H1 (cell line): ENCODE data around the gene CD28. TPM values are rescaled to one million over a fixed set of nuclear protein-coding genes. Genes with fewer than 3 reads are reported as not detected.

Experiments used
- CTCF ChIA-PET: fragments of 300-600 bp; sonication (Branson Sonifier 250); formaldehyde crosslinking; loops from one replicate; lab custom pipeline; 2021; ENCODE audit not compliant: partially characterized antibody; lab: Charles Lee
- POLR2A ChIA-PET: fragments of 300-600 bp; sonication (Branson Sonifier 250); formaldehyde crosslinking; loops from one replicate; lab custom pipeline; 2021; ENCODE audit warnings: inconsistent platforms; ENCODE audit not compliant: partially characterized antibody; lab: Charles Lee
- DNase-seq, 2 experiments: peaks; one replicate each; pipeline versions ENCODE4 v3.0.0 to v3.0.0-alpha.2; 2010 to 2022; ENCODE audit warnings: low spot score in 2 of 2, low read depth in 1 of 2, mixed read lengths in 1 of 2
- FAIRE-seq: peaks from 2 replicates; lab custom pipeline; 2011; peaks lifted over from hg19 to GRCh38; lab: Jason Lieb, UNC
- H2AFZ ChIP-seq: 2 replicates; pipeline ENCODE4 v1.8.1; 2012; ENCODE audit warnings: low read length, inconsistent platforms
- H2AK5ac ChIP-seq: 2 replicates; pipeline ENCODE4 v1.6.1; 2013; ENCODE audit warnings: low read depth, low read length
- H2BK120ac ChIP-seq: replicated peaks from 2 replicates; pipeline ENCODE3; 2013; ENCODE audit warnings: low read depth, low read length, inconsistent platforms
- H2BK12ac ChIP-seq: 2 replicates; pipeline ENCODE4 v1.6.1; 2013; ENCODE audit warnings: low read depth, low read length
- H2BK15ac ChIP-seq: 2 replicates; pipeline ENCODE4 v1.6.1; 2013; ENCODE audit warnings: low read length
- H2BK20ac ChIP-seq: 2 replicates; pipeline ENCODE4 v1.6.1; 2013; ENCODE audit warnings: low read length
- H2BK5ac ChIP-seq: 2 replicates; pipeline ENCODE4 v1.6.1; 2013; ENCODE audit warnings: low read depth, low read length
- H3K14ac ChIP-seq: 2 replicates; pipeline ENCODE4 v1.6.1; 2013; ENCODE audit warnings: inconsistent platforms; ENCODE audit not compliant: insufficient read length
- H3K18ac ChIP-seq: 2 replicates; pipeline ENCODE4 v1.6.1; 2013; ENCODE audit warnings: low read length; ENCODE audit errors: extremely low read depth
- H3K23ac ChIP-seq: 2 replicates; pipeline ENCODE4 v1.6.1; 2013; ENCODE audit warnings: inconsistent platforms; ENCODE audit not compliant: insufficient read length
- H3K23me2 ChIP-seq: 2 replicates; pipeline ENCODE4 v1.6.1; 2013; ENCODE audit warnings: low read depth, low read length
- H3K27ac ChIP-seq: 2 replicates; pipeline ENCODE4 v1.6.1; 2011; ENCODE audit warnings: low read depth, low read length, inconsistent platforms
- H3K27me3 ChIP-seq, 4 experiments: replicated peaks in 1 of 4; 1 replicate in 1 of 4; 2 replicates in 3 of 4; pipeline versions ENCODE4 v1.6.1 to v1.8.1; 2011 to 2013; ENCODE audit warnings: low read length in 3 of 4, mild to moderate bottlenecking in 3 of 4, inconsistent platforms in 2 of 4, mixed read lengths in 2 of 4, moderate library complexity in 1 of 4; ENCODE audit not compliant: control insufficient read depth in 3 of 4, insufficient read depth in 3 of 4; ENCODE audit errors: extremely low read depth in 1 of 4
- H3K36me3 ChIP-seq, 4 experiments: 2 replicates each; pipeline versions ENCODE4 v1.6.1 to v1.8.1; 2011 to 2013; ENCODE audit warnings: mild to moderate bottlenecking in 4 of 4, low read length in 3 of 4, moderate library complexity in 2 of 4, control low read depth in 1 of 4, inconsistent platforms in 1 of 4; ENCODE audit not compliant: insufficient read depth in 4 of 4, control insufficient read depth in 2 of 4
- H3K4ac ChIP-seq: replicated peaks from 2 replicates; pipeline ENCODE3; 2013; ENCODE audit warnings: low read length, low read depth, mixed read lengths, inconsistent platforms; ENCODE audit not compliant: insufficient read length
- H3K4me1 ChIP-seq, 4 experiments: replicated peaks in 1 of 4; 1 replicate in 1 of 4; 2 replicates in 3 of 4; pipeline versions ENCODE4 v1.6.1 to v1.8.1; 2011 to 2013; ENCODE audit warnings: low read length in 3 of 4, inconsistent platforms in 2 of 4, mixed read lengths in 1 of 4; ENCODE audit not compliant: insufficient read depth in 4 of 4, control insufficient read depth in 3 of 4
- H3K4me2 ChIP-seq, 2 experiments: 2 replicates each; pipeline versions ENCODE4 v1.6.1 to v1.8.1; 2011 to 2013; ENCODE audit warnings: low read depth in 2 of 2, low read length in 2 of 2, control low read depth in 1 of 2, inconsistent platforms in 1 of 2, mild to moderate bottlenecking in 1 of 2; ENCODE audit not compliant: insufficient read depth in 1 of 2
- H3K4me3 ChIP-seq, 4 experiments: fragments of 200-600, 300-600 bp in 1 of 4; sonication (generic), shearing (Covaris generic), sonication (Bioruptor Twin) in 1 of 4; 2 replicates each; pipeline versions ENCODE4 v1.5.1 to v1.8.1; 2011 to 2016; ENCODE audit warnings: low read length in 4 of 4, low read depth in 3 of 4, control low read depth in 2 of 4, inconsistent platforms in 2 of 4, mild to moderate bottlenecking in 2 of 4, mixed read lengths in 1 of 4, moderate library complexity in 1 of 4; ENCODE audit not compliant: insufficient read depth in 2 of 4; ENCODE audit errors: extremely low read depth in 1 of 4
- H3K56ac ChIP-seq: replicated peaks from 2 replicates; pipeline ENCODE3; 2013; ENCODE audit warnings: low read depth, mild to moderate bottlenecking, mixed read lengths, low read length, inconsistent platforms; ENCODE audit not compliant: insufficient read length
- H3K79me1 ChIP-seq: 2 replicates; pipeline ENCODE4 v1.6.1; 2013; ENCODE audit warnings: low read depth, low read length, control low read depth
- H3K79me2 ChIP-seq, 2 experiments: 2 replicates each; pipeline versions ENCODE4 v1.6.1 to v1.8.1; 2012 to 2013; ENCODE audit warnings: low read length in 2 of 2, mild to moderate bottlenecking in 2 of 2, inconsistent platforms in 1 of 2; ENCODE audit not compliant: insufficient read depth in 2 of 2, control insufficient read depth in 1 of 2
- H3K9ac ChIP-seq, 4 experiments: replicated peaks in 1 of 4; 1 replicate in 1 of 4; 2 replicates in 3 of 4; pipeline versions ENCODE4 v1.6.1 to v1.8.1; 2011 to 2013; ENCODE audit warnings: low read depth in 3 of 4, low read length in 3 of 4, control low read depth in 2 of 4, mild to moderate bottlenecking in 2 of 4, moderate library complexity in 2 of 4, inconsistent platforms in 1 of 4; ENCODE audit errors: extremely low read depth in 1 of 4
- H3K9me3 ChIP-seq, 2 experiments: 2 replicates each; pipeline versions ENCODE4 v1.6.1 to v1.8.1; 2012 to 2013; ENCODE audit warnings: mild to moderate bottlenecking in 2 of 2, moderate library complexity in 2 of 2, control low read depth in 1 of 2, inconsistent platforms in 1 of 2, low read depth in 1 of 2, low read length in 1 of 2, mixed read lengths in 1 of 2; ENCODE audit not compliant: insufficient read depth in 2 of 2
- H4K20me1 ChIP-seq, 2 experiments: replicated peaks in 1 of 2; 2 replicates each; pipeline versions ENCODE3 to v1.8.1; 2011 to 2013; ENCODE audit warnings: inconsistent platforms in 2 of 2, low read length in 2 of 2, mild to moderate bottlenecking in 1 of 2; ENCODE audit not compliant: insufficient read depth in 2 of 2, control insufficient read depth in 1 of 2
- H4K5ac ChIP-seq: 2 replicates; pipeline ENCODE4 v1.6.1; 2013; ENCODE audit warnings: low read length, low read depth, mixed read lengths, inconsistent platforms; ENCODE audit not compliant: insufficient read length
- H4K8ac ChIP-seq: 2 replicates; pipeline ENCODE4 v1.8.0; 2013; ENCODE audit warnings: mild to moderate bottlenecking, moderate library complexity, low read length, inconsistent platforms; ENCODE audit not compliant: insufficient read depth; ENCODE audit errors: extremely low read depth
- H4K91ac ChIP-seq: replicated peaks from 2 replicates; pipeline ENCODE3; 2013; ENCODE audit warnings: low read length, mixed read lengths, inconsistent platforms; ENCODE audit not compliant: insufficient read length
- ASH2L ChIP-seq: fragments of 200-600, 300-600 bp; sonication (generic); IDR thresholded peaks from one replicate; pipeline ENCODE4 v1.7.1; 2017; ENCODE audit warnings: low read length
- CHD1 ChIP-seq: IDR thresholded peaks from 2 replicates; pipeline ENCODE4 v1.6.1; 2012; ENCODE audit warnings: low read depth, low read length, improper control_type of control experiment
- CTBP2 ChIP-seq: IDR thresholded peaks from 2 replicates; pipeline ENCODE4 v1.7.0; 2011; ENCODE audit warnings: borderline replicate concordance, mild to moderate bottlenecking, moderate library complexity, mixed read lengths, low read length; ENCODE audit not compliant: insufficient read depth, insufficient read length
- EZH2 ChIP-seq: fragments of 200-600 bp; sonication (generic); IDR thresholded peaks from 2 replicates; pipeline ENCODE4 v1.7.1; 2012; ENCODE audit warnings: low read depth, mild to moderate bottlenecking, moderate library complexity, low read length, inconsistent platforms; ENCODE audit not compliant: severe bottlenecking
- GABPA ChIP-seq: IDR thresholded peaks from 2 replicates; pipeline ENCODE4 v1.6.1; 2011; ENCODE audit warnings: mild to moderate bottlenecking, low read length, moderate library complexity, borderline replicate concordance; ENCODE audit not compliant: insufficient read depth
- HDAC6 ChIP-seq: IDR thresholded peaks from one replicate; pipeline ENCODE4 v1.7.1; 2012; ENCODE audit warnings: low read depth, mild to moderate bottlenecking, inconsistent platforms, low read length, moderate library complexity
- JUND ChIP-seq: IDR thresholded peaks from 2 replicates; pipeline ENCODE4 v1.6.1; 2011; ENCODE audit warnings: mild to moderate bottlenecking, improper control_type of control experiment, low read length
- NRF1 ChIP-seq: IDR thresholded peaks from 2 replicates; pipeline ENCODE4 v1.6.1; 2011; ENCODE audit warnings: mild to moderate bottlenecking, low read depth, low read length, improper control_type of control experiment
- POLR2A ChIP-seq, 2 experiments: IDR thresholded peaks; 1 replicate in 1 of 2; 2 replicates in 1 of 2; pipeline ENCODE4 v1.6.1; 2011; ENCODE audit warnings: low read depth in 2 of 2, low read length in 2 of 2, mild to moderate bottlenecking in 2 of 2; ENCODE audit errors: control extremely low read depth in 1 of 2
- SP2 ChIP-seq: IDR thresholded peaks from 2 replicates; pipeline ENCODE4 v1.6.1; 2012; ENCODE audit warnings: mild to moderate bottlenecking, low read length, inconsistent platforms
- SP4 ChIP-seq: IDR thresholded peaks from 2 replicates; pipeline ENCODE4 v1.6.1; 2012; ENCODE audit warnings: low read length, inconsistent platforms
- TAF1 ChIP-seq: IDR thresholded peaks from 2 replicates; pipeline ENCODE4 v1.6.1; 2011; ENCODE audit warnings: mild to moderate bottlenecking, low read depth, low read length
- TAF7 ChIP-seq: optimal IDR thresholded peaks from 2 replicates; pipeline ENCODE3; 2011; ENCODE audit warnings: low read depth, mild to moderate bottlenecking, inconsistent platforms, low read length, moderate library complexity, borderline replicate concordance
- TBP ChIP-seq: IDR thresholded peaks from 2 replicates; pipeline ENCODE4 v1.6.1; 2011; ENCODE audit warnings: low read depth, low read length, improper control_type of control experiment
- YY1 ChIP-seq: IDR thresholded peaks from 2 replicates; pipeline ENCODE4 v1.6.1; 2011; ENCODE audit warnings: low read depth, mild to moderate bottlenecking, low read length
- ZNF274 ChIP-seq: IDR thresholded peaks from 2 replicates; pipeline ENCODE4 v1.7.0; 2012; ENCODE audit warnings: low read length, borderline replicate concordance; ENCODE audit errors: extremely low read depth
- WGBS, 2 experiments: shearing (Covaris generic) in 1 of 2; methylation state at CpG; one replicate each; pipeline versions ENCODE4 v1.1.6 to v1.1.7; 2013 to 2015; ENCODE audit warnings: low lambda C conversion rate in 2 of 2, mixed read lengths in 2 of 2, inconsistent platforms in 1 of 2, low coverage in 1 of 2, missing lambda C conversion rate in 1 of 2; ENCODE audit not compliant: insufficient replicate concordance in 2 of 2, insufficient coverage in 1 of 2, insufficient read length in 1 of 2; ENCODE audit errors: extremely low coverage in 1 of 2, missing lambda C conversion rate in 1 of 2; 5-methylcytosine and 5-hydroxymethylcytosine counted together
- polyA plus RNA-seq, 7 experiments: library from polyadenylated mRNA; depleted of rRNA in 3 of 7; stranded (reverse) in 5 of 7; unstranded in 2 of 7; fragments of >200 nt in 5 of 7; fragments of 200-250 nt in 2 of 7; gene quantifications; 1 replicate in 5 of 7; 2 replicates in 1 of 7; 4 replicates in 1 of 7; pipeline versions ENCODE4 v1.2.1 to v1.2.3, GENCODE V29; 2011 to 2013; ENCODE audit warnings: missing spikeins in 2 of 7, mixed read lengths in 2 of 7
- total RNA-seq: library from RNA; stranded (reverse); fragmentation: NEBNext Ultra II Directional; extraction: Animal tissue kit (Norgen Biotek cat#: 25700); gene quantifications from 2 replicates; pipeline ENCODE4 v1.2.1, GENCODE V29; 2021

CD28 gene
- total and polyA plus RNA-seq, 2 of the 8 experiments (the other 6 are each of a cell fraction or from before 2014, with no cell fraction given): not detected

DNA sequence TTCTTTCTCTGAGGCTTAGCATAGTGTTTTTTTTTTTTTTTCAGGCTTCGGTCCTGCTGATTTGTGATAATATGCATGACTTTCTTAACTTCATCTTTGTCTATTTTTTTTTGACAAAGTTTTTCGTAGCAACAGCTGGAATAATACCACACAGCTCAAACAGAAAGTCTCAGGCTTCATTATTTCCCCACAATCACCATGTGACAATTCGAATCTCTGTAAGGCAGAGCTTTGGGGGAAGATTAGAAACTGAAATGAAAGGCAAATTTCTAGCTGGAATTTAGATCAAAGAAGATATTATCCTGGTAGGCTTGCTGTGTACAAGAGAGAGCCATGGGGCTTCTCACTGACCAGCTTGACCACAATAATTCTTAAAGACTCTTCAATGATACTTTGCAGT is 12.2 kb upstream of the CD28 start:
- Histone ChIP-seq H3K4me3 (no peak overlapping the region), H2AK5ac (no peak overlapping the region), H3K56ac (no peak overlapping the region), H2AFZ (no peak overlapping the region), H4K5ac (no peak overlapping the region), H3K9ac (no peak overlapping the region), H4K20me1 (no peaks in the 10 kb centered on the region), H4K8ac (no peak overlapping the region), H2BK15ac (no peak overlapping the region), H2BK12ac (no peak overlapping the region), H3K4me1 (no peaks in the 10 kb centered on the region), H3K79me2 (no peaks in the 10 kb centered on the region), H3K18ac (no peak overlapping the region), H3K9me3 (no peaks in the 10 kb centered on the region), H3K23me2 (no peaks in the 10 kb centered on the region), H3K27me3 (peaks cover 0 to 1% (median 0%) of the 10 kb centered on the region in 4 experiments; a peak in 1 of 7 replicates), H3K23ac (no peak overlapping the region), H2BK5ac (no peak overlapping the region), H3K4ac (no peak overlapping the region), H2BK20ac (no peak overlapping the region), H2BK120ac (no peak overlapping the region), H4K91ac (no peak overlapping the region), H3K14ac (no peak overlapping the region), H3K36me3 (no peaks in the 10 kb centered on the region; a peak in 1 of 8 replicates), H3K27ac (no peak overlapping the region), H3K4me2 (no peak overlapping the region), H3K79me1 (no peaks in the 10 kb centered on the region)
- no peak for FAIRE-seq
- POLR2A ChIA-PET: no interaction called here
- CTCF ChIA-PET: no interaction called here
- 97% methylated on average over 3 of the region's 3 CpGs; no CpG with 5 or more reads in 1 of the 2 experiments for WGBS, 2 experiments
- DNase-seq: no peak
- TF ChIP-seq SP4 (no peak), EZH2 (no peak), NRF1 (no peak), YY1 (no peak), HDAC6 (no peak), SP2 (no peak), JUND (no peak), CTBP2 (no peak), TBP (no peak), TAF7 (no peak), GABPA (no peak), TAF1 (no peak), POLR2A (IDR thresholded peaks at IDR 0.05; ENCODE audit: control extremely low read depth in 1 of 2, low read depth in 2 of 2, low read length in 2 of 2) (no peak), ZNF274 (no peak), ASH2L (no peak), CHD1 (no peak)
